Neural cell (in vitro differentiated cells): ENCODE results near the gene MYPN. TPM values are rescaled to one million over a fixed set of nuclear protein-coding genes. Genes with fewer than 3 reads are reported as not detected.

Source experiments
- H2AFZ ChIP-seq: fragments of 200-600, 300-800 bp; sonication (generic), shearing (Covaris generic); 2 replicates; pipeline ENCODE4 v1.6.0; 2014; ENCODE audit warnings: low read depth, mild to moderate bottlenecking, antibody characterized with exemption, low read length, moderate library complexity
- H3F3A ChIP-seq: fragments of 200-600 bp; shearing (Covaris generic); 2 replicates; pipeline ENCODE4 v1.6.1; 2016; ENCODE audit warnings: mild to moderate bottlenecking, moderate library complexity, mixed read lengths, antibody characterized with exemption, low read length; ENCODE audit not compliant: insufficient read depth, poor library complexity, severe bottlenecking
- H3K27ac ChIP-seq: fragments of 200-600, 300-800 bp; sonication (generic), shearing (Covaris generic); 2 replicates; pipeline ENCODE4 v1.5.1; 2014; ENCODE audit warnings: mild to moderate bottlenecking, low read length, moderate library complexity
- H3K27me3 ChIP-seq: fragments of 300-800, 200-600 bp; sonication (generic), shearing (Covaris generic); 2 replicates; pipeline ENCODE4 v1.6.0; 2014; ENCODE audit warnings: mild to moderate bottlenecking, low read depth, low read length, moderate library complexity; ENCODE audit not compliant: insufficient read depth
- H3K36me3 ChIP-seq: fragments of 300-800, 200-600 bp; sonication (generic), shearing (Covaris generic); 2 replicates; pipeline ENCODE4 v1.5.1; 2014; ENCODE audit warnings: mild to moderate bottlenecking, antibody characterized with exemption, low read length, moderate library complexity; ENCODE audit not compliant: insufficient read depth
- H3K4me2 ChIP-seq: fragments of 300-800, 200-600 bp; sonication (generic), shearing (Covaris generic); 2 replicates; pipeline ENCODE4 v1.6.0; 2014; ENCODE audit warnings: mild to moderate bottlenecking, low read length
- H3K4me3 ChIP-seq: fragments of 300-800, 200-600 bp; sonication (generic), shearing (Covaris generic); 2 replicates; pipeline ENCODE4 v1.5.1; 2014; ENCODE audit warnings: mild to moderate bottlenecking, low read length, moderate library complexity
- H3K79me2 ChIP-seq: fragments of 200-600 bp; shearing (Covaris generic); replicated peaks from 2 replicates; pipeline ENCODE4 v1.6.0; 2014; ENCODE audit warnings: mild to moderate bottlenecking, low read length, moderate library complexity; ENCODE audit not compliant: insufficient read depth
- H3K9ac ChIP-seq: fragments of 300-800, 200-600 bp; sonication (generic), shearing (Covaris generic); 2 replicates; pipeline ENCODE4 v1.6.1; 2016; ENCODE audit warnings: mild to moderate bottlenecking, low read length, mixed read lengths
- H3K9me2 ChIP-seq: fragments of 200-600 bp; shearing (Covaris generic); 2 replicates; pipeline ENCODE4 v1.6.1; 2016; ENCODE audit warnings: mild to moderate bottlenecking, low read length, mixed read lengths; ENCODE audit not compliant: insufficient read depth
- H3K9me3 ChIP-seq: fragments of 200-600, 300-800 bp; sonication (generic), shearing (Covaris generic); 2 replicates; pipeline ENCODE4 v1.6.1; 2016; ENCODE audit warnings: mild to moderate bottlenecking, mixed run types, low read length, moderate library complexity, mixed read lengths
- H4K20me1 ChIP-seq: fragments of 200-600 bp; shearing (Covaris generic); 2 replicates; pipeline ENCODE4 v1.6.1; 2016; ENCODE audit warnings: mild to moderate bottlenecking, mixed run types; ENCODE audit not compliant: insufficient read depth
- CTCF ChIP-seq: fragments of 450-650 bp; IDR thresholded peaks from 2 replicates; pipeline ENCODE4 v1.5.1; 2014; ENCODE audit warnings: antibody characterized with exemption, mild to moderate bottlenecking, moderate library complexity; ENCODE audit not compliant: poor library complexity, severe bottlenecking
- EP300 ChIP-seq: fragments of 450-650 bp; conservative IDR thresholded peaks from 2 replicates; pipeline ENCODE4 v1.6.1; 2014; ENCODE audit warnings: antibody characterized with exemption, mild to moderate bottlenecking, moderate library complexity; ENCODE audit not compliant: poor library complexity, severe bottlenecking
- EZH2 ChIP-seq: fragments of 200-600, 300-800 bp; shearing (Covaris generic), sonication (generic); IDR thresholded peaks from 2 replicates; pipeline ENCODE4 v1.6.1; 2014; ENCODE audit warnings: antibody characterized with exemption, low read length, borderline replicate concordance, mild to moderate bottlenecking; ENCODE audit not compliant: insufficient read depth, poor library complexity, severe bottlenecking
- MXI1 ChIP-seq: fragments of 450-650 bp; conservative IDR thresholded peaks from 2 replicates; pipeline ENCODE4 v1.6.1; 2014; ENCODE audit warnings: antibody characterized with exemption, mild to moderate bottlenecking; ENCODE audit not compliant: poor library complexity, severe bottlenecking
- POLR2AphosphoS5 ChIP-seq: IDR thresholded peaks from 2 replicates; pipeline ENCODE4 v1.6.1; 2012
- RAD21 ChIP-seq: fragments of 450-650 bp; conservative IDR thresholded peaks from 2 replicates; pipeline ENCODE4 v1.6.1; 2014; ENCODE audit warnings: antibody characterized with exemption, mild to moderate bottlenecking, moderate library complexity
- SMC3 ChIP-seq: fragments of 450-650 bp; conservative IDR thresholded peaks from 2 replicates; pipeline ENCODE4 v1.6.1; 2014; ENCODE audit warnings: antibody characterized with exemption, mild to moderate bottlenecking, moderate library complexity; ENCODE audit not compliant: poor library complexity
- TAF1 ChIP-seq: IDR thresholded peaks from 2 replicates; pipeline ENCODE4 v1.6.1; 2012; ENCODE audit warnings: low read depth
- polyA plus RNA-seq: library from polyadenylated mRNA; depleted of rRNA; stranded (reverse); fragments of >200 nt; gene quantifications from 2 replicates; pipeline ENCODE4 v1.2.3, GENCODE V29; 2014
- TF ChIP-seq, protein P1 (sequence below): IDR thresholded peaks from 2 replicates; pipeline ENCODE4 v1.6.1; 2012; ENCODE audit warnings: borderline replicate concordance

Gene MYPN
- polyA plus RNA-seq, 1 donor from 2014 or later = not detected

GRCh38 chr10:68088740-68089139, 20.5 kb upstream of the MYPN start:
- Histone ChIP-seq H3K9me3 (no peaks in the 10 kb centered on the region), H4K20me1 (no peaks in the 10 kb centered on the region), H3K9ac (no peak overlapping the region), H3K27ac (no peak overlapping the region), H3K79me2 (no peaks in the 10 kb centered on the region), H3K4me2 (no peak overlapping the region), H3K27me3 (no peaks in the 10 kb centered on the region), H2AFZ (no peak overlapping the region), H3K4me3 (no peak overlapping the region), H3K9me2 (no peaks in the 10 kb centered on the region), H3F3A (no peaks in the 10 kb centered on the region), H3K36me3 (no peaks in the 10 kb centered on the region)
- TF ChIP-seq, protein P1, sequence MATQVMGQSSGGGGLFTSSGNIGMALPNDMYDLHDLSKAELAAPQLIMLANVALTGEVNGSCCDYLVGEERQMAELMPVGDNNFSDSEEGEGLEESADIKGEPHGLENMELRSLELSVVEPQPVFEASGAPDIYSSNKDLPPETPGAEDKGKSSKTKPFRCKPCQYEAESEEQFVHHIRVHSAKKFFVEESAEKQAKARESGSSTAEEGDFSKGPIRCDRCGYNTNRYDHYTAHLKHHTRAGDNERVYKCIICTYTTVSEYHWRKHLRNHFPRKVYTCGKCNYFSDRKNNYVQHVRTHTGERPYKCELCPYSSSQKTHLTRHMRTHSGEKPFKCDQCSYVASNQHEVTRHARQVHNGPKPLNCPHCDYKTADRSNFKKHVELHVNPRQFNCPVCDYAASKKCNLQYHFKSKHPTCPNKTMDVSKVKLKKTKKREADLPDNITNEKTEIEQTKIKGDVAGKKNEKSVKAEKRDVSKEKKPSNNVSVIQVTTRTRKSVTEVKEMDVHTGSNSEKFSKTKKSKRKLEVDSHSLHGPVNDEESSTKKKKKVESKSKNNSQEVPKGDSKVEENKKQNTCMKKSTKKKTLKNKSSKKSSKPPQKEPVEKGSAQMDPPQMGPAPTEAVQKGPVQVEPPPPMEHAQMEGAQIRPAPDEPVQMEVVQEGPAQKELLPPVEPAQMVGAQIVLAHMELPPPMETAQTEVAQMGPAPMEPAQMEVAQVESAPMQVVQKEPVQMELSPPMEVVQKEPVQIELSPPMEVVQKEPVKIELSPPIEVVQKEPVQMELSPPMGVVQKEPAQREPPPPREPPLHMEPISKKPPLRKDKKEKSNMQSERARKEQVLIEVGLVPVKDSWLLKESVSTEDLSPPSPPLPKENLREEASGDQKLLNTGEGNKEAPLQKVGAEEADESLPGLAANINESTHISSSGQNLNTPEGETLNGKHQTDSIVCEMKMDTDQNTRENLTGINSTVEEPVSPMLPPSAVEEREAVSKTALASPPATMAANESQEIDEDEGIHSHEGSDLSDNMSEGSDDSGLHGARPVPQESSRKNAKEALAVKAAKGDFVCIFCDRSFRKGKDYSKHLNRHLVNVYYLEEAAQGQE = no peak

DNA sequence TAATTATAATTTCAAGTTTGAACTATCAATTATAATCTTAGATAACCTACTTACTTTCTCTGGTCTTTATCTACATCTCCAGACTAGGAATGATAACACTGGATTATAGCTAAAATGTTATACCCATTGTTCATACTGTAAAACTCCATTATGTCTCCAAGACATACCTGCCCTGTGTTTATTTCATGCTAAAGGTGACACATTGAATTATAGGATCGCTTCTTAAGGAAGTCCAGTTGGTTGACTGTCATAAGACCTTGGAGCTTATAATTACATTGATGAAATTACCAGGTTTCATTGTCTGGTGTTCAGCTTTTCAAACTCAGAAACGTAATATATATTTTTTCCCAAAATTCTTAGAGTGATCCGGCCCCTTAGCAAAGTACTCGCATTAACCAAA, 18.7 kb upstream of the MYPN start:
- Histone ChIP-seq H4K20me1 (no peaks in the 10 kb centered on the region), H3K79me2 (no peaks in the 10 kb centered on the region), H3F3A (no peaks in the 10 kb centered on the region), H3K36me3 (no peaks in the 10 kb centered on the region), H3K27me3 (no peaks in the 10 kb centered on the region), H3K9me2 (no peaks in the 10 kb centered on the region), H3K4me2 (no peak overlapping the region), H3K4me3 (no peak overlapping the region), H3K9me3 (no peaks in the 10 kb centered on the region), H3K9ac (no peak overlapping the region), H3K27ac (no peak overlapping the region), H2AFZ (no peak overlapping the region)
- no peak for TF ChIP-seq CTCF

DNA sequence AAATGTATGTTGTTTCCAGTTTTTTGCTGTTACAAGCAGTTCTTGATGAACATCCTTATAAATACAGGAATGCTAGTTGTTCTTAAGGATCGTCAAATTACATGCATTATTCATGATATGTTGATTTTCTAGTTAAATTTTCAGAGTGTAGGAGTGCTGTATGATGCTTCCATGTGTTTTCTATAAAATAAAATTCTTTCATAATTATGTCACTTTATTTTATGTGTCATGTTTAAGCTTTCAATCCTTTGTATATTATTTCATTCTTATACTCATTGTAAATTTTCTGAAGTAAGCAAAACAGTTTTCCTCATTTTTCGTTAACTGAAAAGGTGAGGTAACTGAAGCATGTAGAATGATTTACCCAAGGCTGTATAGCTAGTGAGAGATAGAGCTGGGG, 16.8 kb upstream of the MYPN start:
- Histone ChIP-seq H3K4me3 (no peak overlapping the region), H3K4me2 (no peak overlapping the region), H3K27ac (no peak overlapping the region), H3K9ac (no peak overlapping the region), H3K79me2 (no peaks in the 10 kb centered on the region), H3K9me3 (no peaks in the 10 kb centered on the region), H3F3A (no peaks in the 10 kb centered on the region), H3K9me2 (no peaks in the 10 kb centered on the region), H3K27me3 (no peaks in the 10 kb centered on the region), H2AFZ (no peak overlapping the region), H4K20me1 (no peaks in the 10 kb centered on the region), H3K36me3 (no peaks in the 10 kb centered on the region)
- TF ChIP-seq MXI1 (no peak), TAF1 (no peak), EZH2 (no peak), EP300 (no peak), CTCF (no peak), RAD21 (no peak), POLR2AphosphoS5 (no peak), SMC3 (no peak)
- TF ChIP-seq, protein P1 = no peak
